HL-60 (cell line): Measurements from ENCODE around the gene GFI1B.

Source experiments
- DNase-seq, 2 experiments: peaks; one replicate each; pipeline ENCODE4 v3.0.0-alpha.2; 2010 to 2020; ENCODE audit warnings: low read depth in 1 of 2, low spot score in 1 of 2
- H3K27ac ChIP-seq: fragments of 250-450 bp; sonication (Bioruptor Pico); replicated peaks from 2 replicates; pipeline ENCODE4 v1.5.1; 2020; ENCODE audit warnings: mild to moderate bottlenecking, moderate library complexity
- H3K27me3 ChIP-seq: fragments of 250-450 bp; sonication (Bioruptor Pico); 2 replicates; pipeline ENCODE4 v1.5.1; 2021; ENCODE audit warnings: mild to moderate bottlenecking, moderate library complexity; ENCODE audit not compliant: insufficient read depth, poor library complexity, severe bottlenecking
- H3K4me3 ChIP-seq: replicated peaks from 2 replicates; pipeline ENCODE4 v1.5.1; 2011; ENCODE audit warnings: mild to moderate bottlenecking, control low read depth, low read length; ENCODE audit not compliant: insufficient read depth
- CTCF ChIP-seq: IDR thresholded peaks from one replicate; pipeline ENCODE4 v1.5.1; 2011; ENCODE audit warnings: low read length, control low read depth, inconsistent platforms; ENCODE audit not compliant: insufficient read depth
- GABPA ChIP-seq: IDR thresholded peaks from 2 replicates; pipeline ENCODE4 v1.6.1; 2012; ENCODE audit warnings: low read depth
- POLR2AphosphoS5 ChIP-seq: IDR thresholded peaks from 2 replicates; pipeline ENCODE4 v1.6.1; 2012; ENCODE audit warnings: low read depth
- REST ChIP-seq: IDR thresholded peaks from 2 replicates; pipeline ENCODE4 v1.6.1; 2012; ENCODE audit warnings: low read depth; ENCODE audit not compliant: insufficient replicate concordance
- SPI1 ChIP-seq: IDR thresholded peaks from 2 replicates; pipeline ENCODE4 v1.6.1; 2012; ENCODE audit warnings: low read depth, mild to moderate bottlenecking, borderline replicate concordance

The GFI1B gene

GRCh38 chr9:133030317-133031129 lies 52.0 kb downstream of the GFI1B start, which contains the start of gene GTF3C5:
Gene GTF3C5, plus strand, starts transcription at chr9:133030997. Its CDS starts 15 bp downstream, at chr9:133031012.
- no peaks in the 10 kb centered on the region for H3K27me3 ChIP-seq
- peak; percentile 95 to 97 for DNase-seq
- peak; percentile 83 for TF ChIP-seq GABPA
- peak; percentile 20; the same call in 1 of the 2 replicates for TF ChIP-seq SPI1
- no peak for TF ChIP-seq CTCF
- peak; percentile 92 for TF ChIP-seq POLR2AphosphoS5
- TF ChIP-seq REST, result peak; percentile 79

GRCh38 chr9:133031130-133031422 lies 52.6 kb downstream of the GFI1B start:
- no peak for DNase-seq
- Histone ChIP-seq H3K27me3 (no peaks in the 10 kb centered on the region), H3K27ac (peak overlapping the region; percentile 97), H3K4me3 (peak overlapping the region; percentile 79)
- no peak for TF ChIP-seq SPI1

More at GRCh38 chr9:133030317-133031129, 52.0 kb downstream of the GFI1B start, which contains the start of gene GTF3C5:
- Histone ChIP-seq H3K27ac (peak within 1 kb of the TSS; percentile 97), H3K4me3 (peak within 1 kb of the TSS; percentile 82)

GRCh38 chr9:133031496-133031911 lies 53.0 kb downstream of the GFI1B start:
- DNase-seq, result peak; percentile 52 to 88
- TF ChIP-seq GABPA (no peak), POLR2AphosphoS5 (peak; percentile 66; the same call in 1 of the 2 replicates)
- Histone ChIP-seq H3K4me3 (peak overlapping the region; percentile 79), H3K27ac (peak overlapping the region; percentile 97), H3K27me3 (no peaks in the 10 kb centered on the region)

GRCh38 chr9:133032171-133032570 lies 53.7 kb downstream of the GFI1B start:
- H3K4me3 ChIP-seq, result peak overlapping the region; percentile 79
- peak in 1 of 2 experiments; percentile 83 for DNase-seq
- peak overlapping the region; percentile 97 for H3K27ac ChIP-seq
- TF ChIP-seq POLR2AphosphoS5 (peak; percentile 50), REST (peak; percentile 42), CTCF (no peak)
- no peaks in the 10 kb centered on the region for H3K27me3 ChIP-seq

- H3K4me3 ChIP-seq, result peak overlapping the region; percentile 79
- H3K27me3 ChIP-seq, result no peaks in the 10 kb centered on the region
- DNase-seq, result peak in 1 of 2 experiments; percentile 44
- peak overlapping the region; percentile 97 for H3K27ac ChIP-seq
- TF ChIP-seq GABPA (no peak), SPI1 (peak; percentile 72; the same call in 1 of the 2 replicates)
These were observed 57.2 kb downstream of the GFI1B start for GRCh38 chr9:133035669-133036068.
